Activated CD4-positive, alpha-beta T cell treated with anti-CD3 and anti-CD28 coated beads for 36 hours (primary cell): ENCODE measurements around the gene GDPD3. TPM values are rescaled to one million over a fixed set of nuclear protein-coding genes. Genes with fewer than 3 reads are reported as not detected.

Experiments
- ATAC-seq: fragments of 200-7000 bp; cut with Tn5 transposase; one replicate; pipeline ENCODE4 v1.10.0; 2021; ENCODE audit warnings: mild to moderate bottlenecking, moderate library complexity
- CTCF ChIA-PET: fragments of 350-600 bp; sonication (Branson Sonifier 250); formaldehyde crosslinking; loops from one replicate; lab custom pipeline; 2021; ENCODE audit warnings: antibody characterized with exemption; lab: Charles Lee
- POLR2A ChIA-PET: fragments of 350-600 bp; sonication (Branson Sonifier 250); formaldehyde crosslinking; loops from one replicate; lab custom pipeline; 2021; ENCODE audit warnings: antibody characterized with exemption, inconsistent platforms; lab: Charles Lee
- DNase-seq: peaks from one replicate; pipeline ENCODE4 v3.0.0-alpha.2; 2020
- H3K27ac Mint-ChIP-seq: one replicate; pipeline ENCODE4 v1.8.0; 2021; ENCODE audit warnings: mixed read lengths
- H3K27me3 Mint-ChIP-seq: one replicate; pipeline ENCODE4 v1.8.0; 2021; ENCODE audit warnings: mixed read lengths
- H3K36me3 Mint-ChIP-seq: one replicate; pipeline ENCODE4 v1.8.0; 2021; ENCODE audit warnings: low read depth, mixed read lengths
- H3K4me1 Mint-ChIP-seq: one replicate; pipeline ENCODE4 v1.8.0; 2021; ENCODE audit warnings: mixed read lengths
- H3K4me3 Mint-ChIP-seq: one replicate; pipeline ENCODE4 v1.8.0; 2021; ENCODE audit warnings: mild to moderate bottlenecking, moderate library complexity, mixed read lengths
- H3K9me3 Mint-ChIP-seq: one replicate; pipeline ENCODE4 v1.8.0; 2021; ENCODE audit warnings: low read depth, mixed read lengths
- intact Hi-C, 2 experiments: fragments of 100-400 bp; cut with DNase I in 1 of 2; cut with micrococcal nuclease in 1 of 2; formaldehyde crosslinking; loops; one replicate each; pipeline versions ENCODE4 v1.14.2 to v1.15.1; 2022 to 2024; cut with DNase I, micrococcal nuclease
- total RNA-seq, 2 experiments: library from RNA; stranded (reverse); gene quantifications; one replicate each; pipeline ENCODE4 v1.2.3, GENCODE V29; 2021

The GDPD3 gene, protein sequence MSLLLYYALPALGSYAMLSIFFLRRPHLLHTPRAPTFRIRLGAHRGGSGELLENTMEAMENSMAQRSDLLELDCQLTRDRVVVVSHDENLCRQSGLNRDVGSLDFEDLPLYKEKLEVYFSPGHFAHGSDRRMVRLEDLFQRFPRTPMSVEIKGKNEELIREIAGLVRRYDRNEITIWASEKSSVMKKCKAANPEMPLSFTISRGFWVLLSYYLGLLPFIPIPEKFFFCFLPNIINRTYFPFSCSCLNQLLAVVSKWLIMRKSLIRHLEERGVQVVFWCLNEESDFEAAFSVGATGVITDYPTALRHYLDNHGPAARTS
- 1 to 10 TPM; 6.1 to 7.0 TPM for total RNA-seq

DNA sequence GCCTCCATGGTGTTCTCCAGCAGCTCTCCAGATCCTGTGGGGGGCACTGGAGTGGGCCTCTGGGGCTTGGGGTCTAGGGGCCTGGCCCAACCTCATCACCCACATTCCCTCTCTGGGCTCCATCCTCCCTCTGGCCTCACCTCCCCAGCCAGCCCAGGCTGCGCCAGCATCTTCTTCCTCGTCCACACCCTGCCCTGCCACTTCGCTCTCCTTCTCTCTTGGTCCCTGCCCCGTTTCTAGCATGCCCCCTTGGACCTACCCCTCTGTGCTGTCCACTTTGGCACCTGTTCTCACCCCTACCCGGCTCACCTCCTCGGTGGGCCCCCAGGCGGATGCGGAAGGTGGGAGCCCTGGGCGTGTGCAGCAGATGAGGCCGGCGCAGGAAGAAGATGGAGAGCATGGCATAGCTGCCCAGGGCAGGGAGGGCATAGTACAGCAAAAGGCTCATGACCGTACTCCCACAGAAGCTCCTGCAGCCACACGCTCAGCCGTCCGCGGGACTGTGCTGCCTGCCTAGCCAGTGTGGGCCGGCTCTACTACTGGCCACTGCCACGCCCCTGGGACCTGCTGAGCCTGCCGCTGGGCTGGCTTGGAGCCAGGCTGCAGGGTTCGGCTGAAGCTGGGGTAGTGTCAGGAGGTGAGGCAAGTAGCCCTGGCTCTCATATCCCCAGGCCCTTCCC lies at the start of gene GDPD3:
Gene GDPD3 (minus strand): TSS at position 507 of the 680 bp plus-strand sequence. CDS start 59 bp downstream, at position 448.
- Mint-ChIP-seq H3K36me3 (peaks cover 7% of the 10 kb centered on the region), H3K27me3 (no peaks in the 10 kb centered on the region), H3K9me3 (no peaks in the 10 kb centered on the region), H3K4me3 (no peak within 1 kb of the TSS), H3K4me1 (peaks cover 6% of the 10 kb centered on the region), H3K27ac (no peak within 1 kb of the TSS)
- ChIA-PET POLR2A (no interaction called here), CTCF (interaction anchor here (1.1 to 4.6 kb wide), 4 partner anchors 10 to 489 kb away, joined by 4 to 31 read pairs (median 8); partner anchors contain the start of gene TBX6)
- ATAC-seq = no peak
- intact Hi-C loops = loop anchor here in 1 of 2 experiments (10.0 kb wide), 1 partner anchor 292 kb away; the partner anchor contains the start of gene ZNF771
- no peak for DNase-seq

DNA sequence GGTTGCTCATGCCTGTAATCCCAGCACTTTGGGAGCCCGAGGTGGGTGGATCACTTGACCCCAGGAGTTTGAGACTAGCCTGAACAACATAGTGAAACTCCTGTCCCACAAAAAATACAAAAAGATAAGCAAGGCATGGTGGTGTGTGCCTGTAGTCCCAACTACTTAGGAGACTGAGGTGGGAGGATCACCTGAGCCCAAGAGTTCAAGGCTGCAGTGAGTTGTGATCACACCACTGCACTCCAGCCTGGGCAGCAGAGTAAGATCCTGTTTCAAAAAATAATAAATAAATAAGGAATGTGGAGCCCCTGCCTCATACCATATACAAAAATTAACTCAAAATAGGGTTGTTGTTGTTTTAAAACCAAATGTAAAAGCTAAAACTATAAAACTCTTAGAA lies 43.9 kb upstream of the GDPD3 start:
- Mint-ChIP-seq H3K27ac (no peak overlapping the region), H3K9me3 (no peaks in the 10 kb centered on the region), H3K36me3 (no peaks in the 10 kb centered on the region), H3K4me3 (no peak overlapping the region), H3K4me1 (no peaks in the 10 kb centered on the region), H3K27me3 (no peaks in the 10 kb centered on the region)
- POLR2A ChIA-PET = no interaction called here
- DNase-seq (no peak), ATAC-seq (no peak)
- CTCF ChIA-PET = interaction anchor here (0.6 to 0.7 kb wide), 2 partner anchors 22 to 64 kb away, joined by 3 read pairs; no protein-coding TSS in a partner anchor
- intact Hi-C loops = no loop called here

DNA sequence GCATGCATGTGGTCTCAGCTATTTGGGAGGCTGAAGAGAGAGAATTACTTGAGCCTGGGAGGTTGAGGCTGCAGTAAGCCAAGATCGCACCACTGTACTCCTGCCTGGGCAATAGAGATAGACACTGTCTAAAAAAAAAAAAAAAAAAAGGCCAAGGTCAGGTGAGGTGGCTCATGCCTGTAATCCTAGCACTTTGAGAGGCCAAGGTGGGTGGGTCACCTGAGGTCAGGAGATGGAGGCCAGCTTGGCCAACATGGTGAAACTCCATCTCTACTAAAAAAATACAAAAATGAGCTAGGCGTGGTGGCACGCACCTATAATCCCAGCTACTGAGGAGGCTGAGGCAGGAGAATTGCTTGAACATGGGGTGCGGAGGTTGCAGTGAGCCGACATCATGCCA lies 41.9 kb upstream of the GDPD3 start:
- ChIA-PET CTCF (interaction anchor here (0.7 to 1.1 kb wide), 3 partner anchors 13 to 227 kb away, joined by 3 to 6 read pairs (median 4); partner anchors contain the start of gene TBX6), POLR2A (no interaction called here)
- Mint-ChIP-seq H3K36me3 (no peaks in the 10 kb centered on the region), H3K27me3 (no peaks in the 10 kb centered on the region), H3K9me3 (no peaks in the 10 kb centered on the region), H3K27ac (no peak overlapping the region), H3K4me1 (no peaks in the 10 kb centered on the region), H3K4me3 (no peak overlapping the region)
- ATAC-seq (no peak), DNase-seq (no peak)
- intact Hi-C loops = no loop called here

DNA sequence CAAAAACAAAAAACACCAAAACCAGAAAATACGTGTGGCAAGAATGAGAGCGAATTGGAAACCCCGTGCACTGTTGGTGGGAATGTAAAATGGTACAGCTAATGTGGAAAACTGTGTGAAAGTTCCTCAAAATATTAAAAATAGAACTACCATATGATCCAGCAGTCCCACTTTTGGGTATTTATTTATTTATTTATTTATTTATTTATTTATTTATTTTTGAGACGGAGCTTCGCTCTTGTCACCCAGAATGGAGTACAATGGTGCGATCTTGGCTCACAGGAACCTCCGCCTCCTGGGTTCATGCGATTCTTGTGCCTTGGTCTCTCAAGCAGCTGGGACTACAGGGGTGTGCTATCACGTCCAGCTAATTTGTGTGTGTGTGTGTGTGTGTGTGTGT lies 39.2 kb upstream of the GDPD3 start:
- H3K27ac Mint-ChIP-seq = no peak overlapping the region

DNA sequence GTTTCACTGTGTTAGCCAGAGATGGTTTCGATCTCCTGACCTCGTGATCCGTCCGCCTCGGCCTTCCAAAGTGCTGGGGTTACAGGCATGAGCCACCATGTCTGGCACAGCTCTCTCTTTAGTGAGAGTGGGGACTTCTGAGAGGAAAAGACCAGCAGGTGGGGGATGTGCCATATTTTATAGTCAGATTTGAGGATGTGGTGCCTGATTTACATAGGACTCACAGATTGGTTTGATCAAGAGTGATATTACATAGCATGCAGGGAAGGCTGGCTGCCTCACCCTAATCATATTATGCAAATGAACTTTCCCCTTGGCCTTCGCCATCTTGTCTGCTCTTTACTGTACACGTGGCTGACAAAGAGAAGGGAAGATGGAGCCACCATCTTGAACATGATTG lies 37.8 kb upstream of the GDPD3 start:
- Mint-ChIP-seq H3K27ac (no peak overlapping the region), H3K4me3 (no peak overlapping the region), H3K27me3 (no peaks in the 10 kb centered on the region), H3K36me3 (no peaks in the 10 kb centered on the region), H3K9me3 (peaks cover 4% of the 10 kb centered on the region), H3K4me1 (no peaks in the 10 kb centered on the region)
- intact Hi-C loops = no loop called here
- DNase-seq (no peak), ATAC-seq (no peak)
- ChIA-PET CTCF (interaction anchor here (0.9 to 1.6 kb wide), 2 partner anchors 10 to 13 kb away, joined by 3 read pairs; no protein-coding TSS in a partner anchor), POLR2A (no interaction called here)

More for the DNA sequence above, 39.2 kb upstream of the GDPD3 start:
- DNase-seq = no peak
- Mint-ChIP-seq H3K36me3 (no peaks in the 10 kb centered on the region), H3K4me3 (no peak overlapping the region), H3K4me1 (no peaks in the 10 kb centered on the region), H3K27me3 (no peaks in the 10 kb centered on the region), H3K9me3 (peaks cover 4% of the 10 kb centered on the region)
- ChIA-PET POLR2A (no interaction called here), CTCF (interaction anchor here (0.7 to 1.6 kb wide), 4 partner anchors 8 to 503 kb away, joined by 3 to 4 read pairs (median 3); no protein-coding TSS in a partner anchor)
- intact Hi-C loops = no loop called here
- no peak for ATAC-seq

DNA sequence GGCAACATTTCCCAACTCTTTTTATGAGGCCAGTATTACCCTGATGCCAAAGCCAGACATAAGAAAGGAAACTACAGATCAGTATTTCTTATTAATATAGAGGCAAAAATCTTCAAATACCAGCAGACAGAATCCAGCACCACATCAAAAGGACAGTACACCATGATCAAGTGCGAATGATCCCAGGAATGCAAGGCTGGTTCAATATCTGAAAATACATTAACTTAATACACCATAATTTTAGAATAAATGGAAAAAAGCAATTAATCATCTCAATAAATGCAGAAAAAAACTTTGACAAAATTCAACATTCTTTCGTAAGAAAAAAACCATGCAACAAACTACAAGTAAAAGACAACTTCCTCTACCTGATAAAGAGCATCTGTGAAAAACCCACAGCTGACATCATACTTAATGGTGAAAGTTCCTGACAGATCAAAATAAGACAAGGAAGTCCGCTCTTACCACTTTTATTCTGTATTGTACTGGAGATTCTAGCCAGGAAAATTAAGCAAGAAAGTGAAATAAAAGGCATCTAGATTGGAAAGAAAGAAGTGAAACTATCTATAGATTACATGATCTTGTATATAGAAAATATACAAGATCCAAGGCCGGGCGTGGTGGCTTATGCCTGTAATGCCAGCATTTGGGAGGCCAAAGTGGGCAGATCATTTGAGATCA lies 36.1 kb upstream of the GDPD3 start:
- POLR2A ChIA-PET = no interaction called here
- no peak overlapping the region for H3K27ac Mint-ChIP-seq
- H3K36me3 Mint-ChIP-seq = no peaks in the 10 kb centered on the region
- no peaks in the 10 kb centered on the region for H3K4me1 Mint-ChIP-seq
- CTCF ChIA-PET = interaction anchor here (0.6 kb wide), 1 partner anchor 301 kb away, joined by 3 read pairs; no protein-coding TSS in a partner anchor
- DNase-seq (no peak), ATAC-seq (no peak)
- intact Hi-C loops = no loop called here
- H3K27me3 Mint-ChIP-seq = no peaks in the 10 kb centered on the region
- H3K4me3 Mint-ChIP-seq = no peak overlapping the region
- H3K9me3 Mint-ChIP-seq = peaks cover 4% of the 10 kb centered on the region

DNA sequence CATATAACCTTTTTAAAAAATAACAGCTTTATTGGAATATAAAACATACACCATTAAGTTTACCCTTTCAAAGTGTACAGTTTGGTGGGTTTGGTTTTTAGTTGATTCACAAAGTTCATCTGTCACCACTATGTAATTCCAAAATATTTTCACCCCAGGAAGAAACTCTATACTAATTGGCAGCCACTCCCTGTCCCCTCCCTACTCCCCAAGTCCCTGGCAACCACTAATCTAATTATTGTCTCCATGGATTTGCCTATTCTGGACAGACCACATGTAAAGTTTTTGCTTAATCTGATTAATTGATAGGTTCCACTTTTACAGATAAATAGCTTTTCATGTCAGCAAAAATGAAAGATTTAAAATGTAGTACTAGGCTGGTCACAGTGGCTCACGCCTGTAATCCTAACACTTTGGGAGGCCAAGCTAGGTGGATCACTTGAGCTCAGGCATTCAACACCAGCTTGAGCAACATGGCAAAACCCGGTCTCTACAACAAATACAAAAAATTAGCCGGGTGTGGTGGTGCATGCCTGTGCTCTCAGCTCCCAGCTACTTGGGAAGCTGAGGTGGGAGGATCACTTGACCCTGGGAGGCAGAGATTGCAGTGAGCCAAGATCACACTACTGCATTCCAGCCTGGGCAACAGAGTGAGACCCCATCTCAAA lies 34.6 kb upstream of the GDPD3 start:
- ChIA-PET POLR2A (no interaction called here), CTCF (interaction anchor here (1.5 kb wide), 1 partner anchor 18 kb away, joined by 4 read pairs; no protein-coding TSS in a partner anchor)
- no peaks in the 10 kb centered on the region for H3K27me3 Mint-ChIP-seq

DNA sequence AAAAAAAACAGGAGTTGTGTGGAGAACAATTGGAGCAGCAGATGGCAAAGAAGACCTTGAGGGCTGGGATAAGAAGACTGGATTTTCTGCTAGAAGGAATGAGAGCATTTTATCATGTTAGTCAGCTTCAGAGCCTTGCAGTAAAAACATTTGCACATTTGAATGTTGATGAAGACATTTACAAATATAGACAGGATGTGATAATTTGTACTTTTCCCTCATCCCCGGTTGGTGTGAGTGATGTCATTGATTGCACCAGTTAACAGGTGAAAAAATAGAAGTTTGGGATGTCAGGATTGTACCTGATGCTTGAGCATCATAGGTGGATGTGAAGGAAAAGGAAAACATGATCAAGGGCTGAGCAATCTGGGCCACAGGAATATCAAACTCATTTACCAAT lies 32.3 kb upstream of the GDPD3 start:
- ATAC-seq = no peak
- ChIA-PET CTCF (no interaction called here), POLR2A (no interaction called here)
- no peak overlapping the region for H3K27ac Mint-ChIP-seq
- peaks cover 4% of the 10 kb centered on the region for H3K9me3 Mint-ChIP-seq
- H3K4me1 Mint-ChIP-seq = peaks cover 12% of the 10 kb centered on the region
- H3K36me3 Mint-ChIP-seq = no peaks in the 10 kb centered on the region
- no peaks in the 10 kb centered on the region for H3K27me3 Mint-ChIP-seq
- H3K4me3 Mint-ChIP-seq = no peak overlapping the region
- DNase-seq = no peak
- intact Hi-C loops = no loop called here

More for the DNA sequence above, 34.6 kb upstream of the GDPD3 start:
- peaks cover 4% of the 10 kb centered on the region for H3K9me3 Mint-ChIP-seq
- no peak overlapping the region for H3K27ac Mint-ChIP-seq
- H3K36me3 Mint-ChIP-seq = no peaks in the 10 kb centered on the region
- intact Hi-C loops = no loop called here
- no peak for DNase-seq
- H3K4me1 Mint-ChIP-seq = peaks cover 5% of the 10 kb centered on the region
- no peak overlapping the region for H3K4me3 Mint-ChIP-seq
- ATAC-seq = no peak

DNA sequence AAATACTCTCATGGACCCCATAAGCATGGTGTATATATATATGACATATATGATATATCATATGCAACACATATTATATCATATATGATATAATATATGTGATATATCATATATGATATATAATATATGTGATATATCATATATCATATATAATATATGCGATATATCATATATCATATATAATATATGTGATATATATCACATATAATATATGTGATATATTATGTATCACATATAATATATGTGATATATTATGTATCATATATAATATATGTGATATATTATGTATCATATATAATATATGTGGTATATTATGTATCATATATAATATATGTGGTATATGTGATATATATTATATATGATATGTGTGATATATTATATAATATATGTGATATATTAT lies 31.6 kb upstream of the GDPD3 start:
- Mint-ChIP-seq H3K27me3 (no peaks in the 10 kb centered on the region), H3K4me1 (peaks cover 14% of the 10 kb centered on the region), H3K9me3 (peaks cover 4% of the 10 kb centered on the region), H3K36me3 (no peaks in the 10 kb centered on the region), H3K27ac (no peak overlapping the region), H3K4me3 (no peak overlapping the region)
- ChIA-PET POLR2A (no interaction called here), CTCF (no interaction called here)
- DNase-seq (no peak), ATAC-seq (no peak)
- intact Hi-C loops = no loop called here

DNA sequence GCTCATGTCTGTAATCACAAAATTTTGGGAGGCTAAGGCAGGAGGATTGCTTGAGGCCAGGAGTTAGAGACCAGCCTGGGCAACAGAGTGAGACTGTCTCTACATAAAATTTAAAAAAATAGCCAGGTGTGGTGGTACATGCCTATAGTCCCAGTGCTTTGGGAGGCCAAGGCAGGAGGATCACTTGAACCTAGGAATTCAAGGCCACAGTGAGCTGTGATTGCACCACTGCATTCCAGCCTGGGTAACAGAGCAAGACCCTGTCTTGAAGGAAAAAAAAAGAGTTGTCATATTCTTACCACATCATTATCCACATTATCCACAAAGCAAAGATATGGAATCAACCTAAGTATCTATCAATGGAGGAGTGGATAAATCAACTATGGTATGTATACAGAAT lies 30.7 kb upstream of the GDPD3 start:
- ChIA-PET CTCF (no interaction called here), POLR2A (no interaction called here)
- no peaks in the 10 kb centered on the region for H3K9me3 Mint-ChIP-seq
- no peaks in the 10 kb centered on the region for H3K27me3 Mint-ChIP-seq
- intact Hi-C loops = no loop called here
- no peaks in the 10 kb centered on the region for H3K36me3 Mint-ChIP-seq
- H3K27ac Mint-ChIP-seq = no peak overlapping the region
- H3K4me3 Mint-ChIP-seq = no peak overlapping the region
- peaks cover 20% of the 10 kb centered on the region for H3K4me1 Mint-ChIP-seq
- DNase-seq (no peak), ATAC-seq (no peak)

DNA sequence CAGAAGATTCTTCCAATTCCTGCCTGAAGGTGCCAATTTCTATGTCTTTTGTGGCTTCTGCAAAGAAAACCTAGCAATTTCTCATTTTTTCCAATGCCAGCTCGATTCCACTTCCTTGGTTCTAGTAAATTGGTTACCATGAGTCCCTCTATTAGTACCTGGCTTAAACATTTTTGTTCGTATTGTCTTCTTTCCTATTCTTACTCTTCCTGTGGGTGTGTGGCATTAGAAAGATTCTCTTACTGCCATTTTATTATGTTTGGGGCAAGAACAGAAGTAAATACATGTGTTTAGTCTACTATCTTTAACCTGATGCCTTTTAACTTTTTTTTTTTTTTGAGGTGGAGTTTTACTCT lies 30.0 kb upstream of the GDPD3 start:
- Mint-ChIP-seq H3K36me3 (no peaks in the 10 kb centered on the region), H3K4me1 (peaks cover 20% of the 10 kb centered on the region), H3K4me3 (no peak overlapping the region), H3K9me3 (no peaks in the 10 kb centered on the region), H3K27me3 (no peaks in the 10 kb centered on the region), H3K27ac (peak overlapping the region; percentile 2)
- DNase-seq (no peak), ATAC-seq (peak; percentile 35)
- POLR2A ChIA-PET = interaction anchor here (0.6 kb wide), 1 partner anchor 553 kb away, joined by 4 read pairs; no protein-coding TSS in a partner anchor
- intact Hi-C loops = no loop called here
- CTCF ChIA-PET = no interaction called here
